Peyer's patch (tissue), 4 donors: Measurements from ENCODE around the gene PRR33. TPM values are rescaled to one million over a fixed set of nuclear protein-coding genes. Genes with fewer than 3 reads are reported as not detected.

Experiments
- DNase-seq, 3 donors: peaks; one replicate each; pipeline ENCODE4 v3.0.0-alpha.2; 2017 to 2019
- H3K27ac ChIP-seq, 4 donors: fragments of 200-600 bp; sonication (generic); one replicate each; pipeline ENCODE4 v1.5.1; 2016 to 2019
- H3K27me3 ChIP-seq, 2 donors: fragments of 200-600 bp; sonication (generic); one replicate each; pipeline ENCODE4 v1.5.1; 2019
- H3K36me3 ChIP-seq, 3 donors: fragments of 200-600 bp; sonication (generic); one replicate each; pipeline ENCODE4 v1.5.1; 2016 to 2019
- H3K4me1 ChIP-seq, 4 donors: fragments of 200-600 bp; sonication (generic); one replicate each; pipeline ENCODE4 v1.5.1; 2016 to 2019
- H3K4me3 ChIP-seq, 4 donors: fragments of 200-600 bp; sonication (generic); 1 replicate in 3 of 4; 2 replicates in 1 of 4; pipeline ENCODE4 v1.5.1; 2016 to 2019; ENCODE audit warnings: mild to moderate bottlenecking in 1 of 4
- H3K9me3 ChIP-seq, 4 donors: fragments of 200-600 bp; sonication (generic); one replicate each; pipeline ENCODE4 v1.5.1; 2016 to 2019; ENCODE audit warnings: mild to moderate bottlenecking in 1 of 4
- CTCF ChIP-seq, 6 experiments: fragments of 450-650 bp in 4 of 6; fragments of 200-600 bp in 2 of 6; sonication (generic) in 1 of 6; IDR thresholded peaks; one replicate each; pipeline ENCODE4 v1.5.1; 2017 to 2019; ENCODE audit warnings: antibody characterized with exemption in 6 of 6, mild to moderate bottlenecking in 3 of 6, moderate library complexity in 1 of 6
- POLR2A ChIP-seq, 2 donors: fragments of 450-650 bp; IDR thresholded peaks; one replicate each; pipeline ENCODE4 v1.5.1; 2017; ENCODE audit warnings: antibody characterized with exemption in 2 of 2, mild to moderate bottlenecking in 2 of 2, moderate library complexity in 2 of 2
- total RNA-seq, 4 donors: library from RNA; depleted of rRNA; stranded (reverse); fragments of >200 nt; gene quantifications; one replicate each; pipeline ENCODE4 v1.1.0, GENCODE V29; 2016

Gene PRR33
- total RNA-seq, 4 donors from 2014 or later: not detected

- Histone ChIP-seq H3K27me3 (no peaks in the 10 kb centered on the region), H3K9me3 (no peaks in the 10 kb centered on the region), H3K4me3 (no peak overlapping the region), H3K4me1 (no peaks in the 10 kb centered on the region), H3K27ac (no peak overlapping the region), H3K36me3 (no peaks in the 10 kb centered on the region)
- TF ChIP-seq CTCF (IDR thresholded peaks at IDR 0.05) (no peak), POLR2A (IDR thresholded peaks at IDR 0.05) (no peak)
- peak in 1 of 3 donors; percentile 10 for DNase-seq
Measured at GRCh38 chr11:1909524-1909923, 17.8 kb upstream of the PRR33 start.

- no peak overlapping the region for H3K4me3 ChIP-seq
- H3K36me3 ChIP-seq: no peaks in the 10 kb centered on the region
- H3K27me3 ChIP-seq: no peaks in the 10 kb centered on the region
- H3K27ac ChIP-seq: no peak overlapping the region
- H3K4me1 ChIP-seq: no peaks in the 10 kb centered on the region
- TF ChIP-seq CTCF (IDR thresholded peaks at IDR 0.05) (no peak), POLR2A (IDR thresholded peaks at IDR 0.05) (no peak)
- no peaks in the 10 kb centered on the region for H3K9me3 ChIP-seq
- no peak for DNase-seq
Measured at GRCh38 chr11:1908618-1909017, 16.9 kb upstream of the PRR33 start.

DNA sequence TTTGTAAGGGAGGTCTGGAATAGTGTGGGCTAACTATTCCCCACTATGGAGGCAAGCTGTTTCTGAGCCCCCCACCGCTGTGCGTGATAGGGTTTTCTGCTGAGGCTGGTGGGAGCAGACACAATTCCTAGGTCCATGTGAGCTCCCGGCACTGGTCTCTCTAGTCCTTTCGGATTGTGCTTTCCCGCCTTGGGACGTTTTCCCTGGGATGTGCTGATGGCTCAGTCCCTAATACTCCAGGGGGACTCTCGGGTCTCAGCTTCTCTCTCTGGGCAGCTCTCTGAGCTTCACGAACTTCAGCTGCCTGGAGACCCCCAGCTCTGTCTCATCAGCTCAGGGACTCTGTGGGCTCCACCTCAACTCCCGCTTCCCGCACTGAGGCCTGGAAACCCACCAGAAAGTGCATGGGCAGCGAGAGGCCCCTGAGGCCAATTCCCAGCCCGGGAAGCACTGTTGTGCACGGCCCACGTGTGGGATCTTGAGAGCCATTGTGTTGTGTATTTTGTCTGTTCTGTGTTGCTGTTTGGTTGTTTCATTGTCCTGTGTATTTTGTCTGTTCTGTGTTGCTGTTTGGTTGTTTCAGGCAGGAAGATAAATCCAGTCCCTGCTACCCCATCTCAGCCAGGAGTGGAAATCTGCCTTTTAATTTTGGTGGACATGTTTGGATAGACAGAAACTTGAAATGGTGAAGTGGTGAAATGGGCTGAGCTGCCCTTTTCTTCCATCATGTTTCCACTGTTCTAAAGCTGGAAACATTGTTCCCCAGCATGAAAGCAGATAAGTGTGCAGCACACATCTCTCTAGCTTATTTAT lies 15.1 kb upstream of the PRR33 start:
- peak in 1 of 3 donors; percentile 28 for DNase-seq
- Histone ChIP-seq H3K27me3 (no peaks in the 10 kb centered on the region), H3K27ac (no peak overlapping the region), H3K9me3 (no peaks in the 10 kb centered on the region), H3K4me1 (no peaks in the 10 kb centered on the region), H3K36me3 (no peaks in the 10 kb centered on the region), H3K4me3 (no peak overlapping the region)
- TF ChIP-seq POLR2A (IDR thresholded peaks at IDR 0.05) (no peak), CTCF (IDR thresholded peaks at IDR 0.05) (no peak)

DNA sequence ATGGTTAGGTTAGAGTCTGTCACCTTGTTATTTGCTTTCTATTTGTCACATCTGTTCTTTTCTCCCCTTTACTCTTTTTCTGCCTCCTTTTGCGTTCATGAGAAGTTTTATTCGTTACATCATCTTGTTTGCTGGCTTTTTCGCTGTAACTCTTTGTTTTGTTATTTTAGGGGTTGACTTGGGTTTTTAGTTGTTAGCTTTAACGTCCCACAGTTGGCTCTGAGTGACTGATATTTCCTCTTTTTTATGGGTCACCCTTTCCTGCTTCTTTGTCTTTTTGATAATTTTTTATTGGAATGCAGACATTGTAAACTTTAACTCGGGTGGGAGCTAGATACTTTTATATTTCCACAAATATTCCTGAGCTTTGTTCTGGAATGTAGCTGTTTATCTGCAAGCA lies 14.5 kb upstream of the PRR33 start:
- TF ChIP-seq POLR2A (IDR thresholded peaks at IDR 0.05) (no peak), CTCF (IDR thresholded peaks at IDR 0.05) (no peak)
- Histone ChIP-seq H3K4me1 (no peaks in the 10 kb centered on the region), H3K4me3 (no peak overlapping the region), H3K9me3 (no peaks in the 10 kb centered on the region), H3K27me3 (no peaks in the 10 kb centered on the region), H3K36me3 (no peaks in the 10 kb centered on the region), H3K27ac (no peak overlapping the region)
- DNase-seq: no peak

DNA sequence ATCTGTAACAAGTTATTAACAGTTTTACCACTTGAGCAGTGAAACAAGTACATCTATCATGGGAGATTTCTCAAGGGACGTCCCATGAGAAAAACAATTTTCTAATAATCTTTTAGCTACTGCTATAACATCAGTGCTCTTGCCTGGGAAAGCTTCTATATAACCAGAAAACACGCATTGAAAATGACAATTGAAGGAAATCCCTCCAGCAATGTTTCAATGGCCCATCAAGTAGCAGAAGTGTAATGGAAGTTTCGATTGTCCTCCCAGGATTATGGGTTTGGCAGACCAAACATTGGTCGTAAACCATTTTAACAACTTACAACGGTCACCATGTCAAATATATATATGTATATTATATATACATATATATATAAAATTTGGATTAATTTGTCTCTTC lies 8.0 kb upstream of the PRR33 start:
- no peak overlapping the region for H3K27ac ChIP-seq
- DNase-seq: no peak

More for the DNA sequence above, 8.0 kb upstream of the PRR33 start:
- Histone ChIP-seq H3K4me3 (no peak overlapping the region), H3K36me3 (no peaks in the 10 kb centered on the region), H3K4me1 (no peaks in the 10 kb centered on the region), H3K27me3 (no peaks in the 10 kb centered on the region), H3K9me3 (no peaks in the 10 kb centered on the region)
- no peak for TF ChIP-seq CTCF (IDR thresholded peaks at IDR 0.05)
- TF ChIP-seq POLR2A (IDR thresholded peaks at IDR 0.05): no peak
